NB4 (cell line): ENCODE data around the gene REN.

Source experiments
- DNase-seq: peaks from one replicate; pipeline ENCODE4 v3.0.0; 2010; ENCODE audit warnings: low read depth
- H3K4me3 ChIP-seq: one replicate; pipeline ENCODE4 v1.5.1; 2011; ENCODE audit warnings: mild to moderate bottlenecking, low read depth, low read length, moderate library complexity
- CTCF ChIP-seq: IDR thresholded peaks from one replicate; pipeline ENCODE4 v1.5.1; 2012; ENCODE audit warnings: low read depth, low read length
- MAX ChIP-seq: IDR thresholded peaks from 2 replicates; pipeline ENCODE4 v1.6.1; 2011; ENCODE audit warnings: low read depth, low read length
- MYC ChIP-seq: IDR thresholded peaks from 2 replicates; pipeline ENCODE4 v1.6.1; 2011; ENCODE audit warnings: low read depth, low read length
- POLR2A ChIP-seq: IDR thresholded peaks from 2 replicates; pipeline ENCODE4 v1.6.1; 2011; ENCODE audit warnings: mild to moderate bottlenecking; ENCODE audit not compliant: insufficient read length; ENCODE audit errors: extremely low read depth

Gene REN

GRCh38 chr1:204176049-204176448, 9.9 kb upstream of the REN start:
- no peak for TF ChIP-seq MAX
- no peak for TF ChIP-seq POLR2A
- no peak for TF ChIP-seq MYC
- no peak for TF ChIP-seq CTCF
- DNase-seq = no peak

GRCh38 chr1:204174958-204175357, 8.8 kb upstream of the REN start:
- TF ChIP-seq MYC (no peak), MAX (no peak), CTCF (no peak), POLR2A (no peak)
- H3K4me3 ChIP-seq = no peak overlapping the region
- no peak for DNase-seq

More at GRCh38 chr1:204176049-204176448, 9.9 kb upstream of the REN start:
- no peak overlapping the region for H3K4me3 ChIP-seq

GRCh38 chr1:204172404-204173029, 6.4 kb upstream of the REN start:
- no peak for TF ChIP-seq MYC
- TF ChIP-seq MAX = no peak
- TF ChIP-seq CTCF = no peak
- no peak for TF ChIP-seq POLR2A
- H3K4me3 ChIP-seq = no peak overlapping the region
- DNase-seq = no peak

- no peak for TF ChIP-seq MYC
- no peak overlapping the region for H3K4me3 ChIP-seq
- DNase-seq = no peak
Measured at GRCh38 chr1:204171751-204172178, 5.6 kb upstream of the REN start.

GRCh38 chr1:204170494-204171155, 4.5 kb upstream of the REN start:
- no peak for TF ChIP-seq POLR2A
- TF ChIP-seq MAX = no peak
- TF ChIP-seq CTCF = no peak
- TF ChIP-seq MYC = no peak
- DNase-seq = no peak
- H3K4me3 ChIP-seq = no peak overlapping the region

- no peak overlapping the region for H3K4me3 ChIP-seq
- TF ChIP-seq CTCF = no peak
- no peak for TF ChIP-seq MAX
- TF ChIP-seq POLR2A = no peak
- no peak for TF ChIP-seq MYC
- DNase-seq = no peak
Measured at GRCh38 chr1:204169858-204170257, 3.7 kb upstream of the REN start.
